Measurements from ENCODE around the gene INPP5A.

Gene INPP5A

DNA sequence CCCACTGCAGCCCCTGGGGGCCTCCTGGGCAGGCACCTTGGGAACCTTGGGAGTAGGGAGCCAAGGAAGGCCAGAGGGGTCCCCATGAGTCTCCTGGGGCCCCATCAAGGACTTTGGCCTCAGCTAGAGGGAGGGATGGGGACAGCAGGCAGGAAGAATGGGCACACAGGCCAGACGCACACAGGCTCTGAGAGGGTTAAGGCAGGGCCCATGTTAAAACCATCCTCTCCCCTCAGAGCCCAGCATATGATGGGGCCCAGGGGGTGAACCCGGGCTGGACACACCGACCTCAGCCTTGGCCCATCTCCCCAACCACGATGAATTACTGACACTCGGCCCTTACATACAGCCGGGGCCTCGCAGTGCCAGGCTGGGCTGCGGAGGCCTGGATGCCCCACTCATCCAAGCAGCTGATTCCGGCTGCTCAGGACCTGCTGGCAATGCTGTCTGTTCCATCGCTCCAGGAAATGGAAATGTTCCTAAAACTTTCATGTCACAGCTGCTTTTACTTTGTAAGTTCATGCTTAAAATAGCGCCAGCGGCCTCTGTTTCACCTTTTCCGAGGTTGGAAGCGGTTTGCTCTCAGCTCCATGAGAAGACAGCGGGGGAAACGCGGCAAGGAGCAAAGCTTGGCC lies 17.3 kb upstream of the INPP5A start:
- H3K4me1 Mint-ChIP-seq: peaks cover 8% of the 10 kb centered on the region
- H3K36me3 Mint-ChIP-seq: no peaks in the 10 kb centered on the region
- no peak for DNase-seq (ENCODE audit: low spot score in 2 of 2)
- ATAC-seq (ENCODE audit: low read depth): no peak
- H3K27ac Mint-ChIP-seq: no peak overlapping the region
- H3K27me3 Mint-ChIP-seq: peaks cover 7% of the 10 kb centered on the region
- H3K4me3 Mint-ChIP-seq: no peak overlapping the region
- no peaks in the 10 kb centered on the region for H3K9me3 Mint-ChIP-seq

- ATAC-seq (ENCODE audit: low read depth) (no peak), DNase-seq (ENCODE audit: low spot score in 2 of 2) (no peak)
- Mint-ChIP-seq H3K36me3 (no peaks in the 10 kb centered on the region), H3K27me3 (peaks cover 7% of the 10 kb centered on the region), H3K4me3 (no peak overlapping the region), H3K27ac (no peak overlapping the region), H3K4me1 (peaks cover 7% of the 10 kb centered on the region), H3K9me3 (no peaks in the 10 kb centered on the region)
Observed at GRCh38 chr10:132521041-132521465, 16.5 kb upstream of the INPP5A start.

DNA sequence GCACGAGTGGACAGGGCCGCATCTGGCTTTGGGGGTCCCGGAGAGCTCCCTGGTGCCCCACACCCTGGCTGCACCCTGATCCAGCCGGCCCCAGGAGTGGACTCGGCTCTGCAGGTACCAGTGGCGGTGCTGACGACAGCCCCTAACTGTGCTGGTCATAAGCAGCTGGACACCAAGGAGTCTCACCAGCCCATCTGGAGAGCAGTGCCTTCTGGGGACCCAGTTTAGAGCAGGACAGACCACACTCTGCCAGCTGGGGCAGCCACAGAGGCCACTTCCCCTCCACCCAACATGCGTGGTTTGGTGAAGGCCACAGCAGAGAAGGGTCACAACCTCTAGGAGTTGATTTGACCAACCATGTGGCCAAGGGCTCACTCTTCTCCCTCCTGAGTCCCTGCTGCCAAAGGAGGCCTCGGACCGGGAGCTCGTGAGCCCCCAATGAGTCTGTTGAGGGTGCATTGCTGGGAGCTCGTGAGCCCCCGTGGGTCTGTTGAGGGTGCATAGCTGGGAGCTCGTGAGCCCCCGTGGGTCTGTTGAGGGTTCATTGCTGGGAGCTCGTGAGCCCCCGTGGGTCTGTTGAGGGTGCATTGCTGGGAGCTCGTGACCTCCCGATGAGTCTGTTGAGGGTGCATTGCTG lies 16.0 kb upstream of the INPP5A start:
- peaks cover 7% of the 10 kb centered on the region for H3K27me3 Mint-ChIP-seq
- H3K4me3 Mint-ChIP-seq: no peak overlapping the region
- H3K36me3 Mint-ChIP-seq: no peaks in the 10 kb centered on the region
- H3K27ac Mint-ChIP-seq: no peak overlapping the region
- ATAC-seq (ENCODE audit: low read depth) (no peak), DNase-seq (ENCODE audit: low spot score in 2 of 2) (no peak)
- H3K4me1 Mint-ChIP-seq: peaks cover 2% of the 10 kb centered on the region
- no peaks in the 10 kb centered on the region for H3K9me3 Mint-ChIP-seq

- H3K36me3 Mint-ChIP-seq: no peaks in the 10 kb centered on the region
- H3K4me3 Mint-ChIP-seq: no peak overlapping the region
- no peak overlapping the region for H3K27ac Mint-ChIP-seq
- DNase-seq (ENCODE audit: low spot score in 2 of 2) (no peak), ATAC-seq (ENCODE audit: low read depth) (no peak)
- H3K27me3 Mint-ChIP-seq: peaks cover 7% of the 10 kb centered on the region
- no peaks in the 10 kb centered on the region for H3K9me3 Mint-ChIP-seq
- no peaks in the 10 kb centered on the region for H3K4me1 Mint-ChIP-seq
Observed at GRCh38 chr10:132522521-132523411, 14.8 kb upstream of the INPP5A start.

- H3K9me3 Mint-ChIP-seq: no peaks in the 10 kb centered on the region
- no peak overlapping the region for H3K4me3 Mint-ChIP-seq
- ATAC-seq (ENCODE audit: low read depth) (no peak), DNase-seq (ENCODE audit: low spot score in 2 of 2) (no peak)
- no peaks in the 10 kb centered on the region for H3K36me3 Mint-ChIP-seq
- no peaks in the 10 kb centered on the region for H3K4me1 Mint-ChIP-seq
- peaks cover 6% of the 10 kb centered on the region for H3K27me3 Mint-ChIP-seq
- no peak overlapping the region for H3K27ac Mint-ChIP-seq
Observed at GRCh38 chr10:132523561-132524442, 13.8 kb upstream of the INPP5A start.

- no peak overlapping the region for H3K4me3 Mint-ChIP-seq
- no peaks in the 10 kb centered on the region for H3K9me3 Mint-ChIP-seq
- peaks cover 5% of the 10 kb centered on the region for H3K27me3 Mint-ChIP-seq
- no peaks in the 10 kb centered on the region for H3K36me3 Mint-ChIP-seq
- ATAC-seq (ENCODE audit: low read depth) (no peak), DNase-seq (ENCODE audit: low spot score in 2 of 2) (no peak)
- H3K4me1 Mint-ChIP-seq: no peaks in the 10 kb centered on the region
- no peak overlapping the region for H3K27ac Mint-ChIP-seq
Observed at GRCh38 chr10:132524443-132525285, 12.9 kb upstream of the INPP5A start.

- peaks cover 5% of the 10 kb centered on the region for H3K27me3 Mint-ChIP-seq
- H3K27ac Mint-ChIP-seq: no peak overlapping the region
- no peaks in the 10 kb centered on the region for H3K4me1 Mint-ChIP-seq
- peaks cover 5% of the 10 kb centered on the region for H3K9me3 Mint-ChIP-seq
- H3K36me3 Mint-ChIP-seq: peaks cover 2% of the 10 kb centered on the region
- H3K4me3 Mint-ChIP-seq: no peak overlapping the region
- ATAC-seq (ENCODE audit: low read depth) (no peak), DNase-seq (ENCODE audit: low spot score in 2 of 2) (no peak)
Observed at GRCh38 chr10:132526676-132527075, 10.9 kb upstream of the INPP5A start.

DNA sequence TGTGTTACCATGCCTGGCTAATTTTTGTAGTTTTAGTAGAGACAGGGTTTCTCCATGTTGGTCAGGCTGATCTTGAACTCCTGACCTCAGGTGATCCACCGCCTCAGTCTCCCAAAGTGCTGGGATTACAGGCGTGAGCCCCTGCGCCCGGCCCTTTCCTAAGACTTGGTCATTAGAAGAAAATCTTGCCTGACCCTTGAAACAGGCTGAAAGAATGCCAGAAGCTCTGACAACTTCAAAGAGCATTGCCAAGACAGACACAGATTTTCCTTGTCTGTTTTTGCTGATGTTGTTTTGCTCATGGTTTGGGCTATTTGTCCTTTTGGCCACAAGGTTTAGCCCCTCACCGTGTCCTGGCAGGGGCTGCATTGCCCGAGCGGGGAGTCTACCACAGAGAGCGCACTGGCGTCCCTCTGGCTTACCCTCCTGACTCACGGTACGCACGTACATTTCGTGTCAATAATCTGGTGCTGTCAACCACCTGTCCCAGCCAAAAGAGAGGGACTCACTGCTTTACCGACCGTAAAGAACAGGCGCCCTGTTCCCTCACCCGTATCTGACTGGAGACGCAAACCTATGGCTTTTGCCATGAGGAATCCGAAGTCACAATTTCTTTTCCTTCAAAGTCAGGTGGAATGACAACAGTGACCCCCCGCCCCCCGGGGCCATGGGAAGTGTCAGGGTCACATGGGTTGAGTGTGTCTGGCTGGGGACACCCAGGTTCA lies 10.1 kb upstream of the INPP5A start:
- Mint-ChIP-seq H3K4me3 (no peak overlapping the region), H3K27me3 (peaks cover 5% of the 10 kb centered on the region), H3K4me1 (no peaks in the 10 kb centered on the region), H3K9me3 (peaks cover 6% of the 10 kb centered on the region), H3K27ac (no peak overlapping the region), H3K36me3 (peaks cover 4% of the 10 kb centered on the region)
- DNase-seq (ENCODE audit: low spot score in 2 of 2): no peak
- no peak for ATAC-seq (ENCODE audit: low read depth)

DNA sequence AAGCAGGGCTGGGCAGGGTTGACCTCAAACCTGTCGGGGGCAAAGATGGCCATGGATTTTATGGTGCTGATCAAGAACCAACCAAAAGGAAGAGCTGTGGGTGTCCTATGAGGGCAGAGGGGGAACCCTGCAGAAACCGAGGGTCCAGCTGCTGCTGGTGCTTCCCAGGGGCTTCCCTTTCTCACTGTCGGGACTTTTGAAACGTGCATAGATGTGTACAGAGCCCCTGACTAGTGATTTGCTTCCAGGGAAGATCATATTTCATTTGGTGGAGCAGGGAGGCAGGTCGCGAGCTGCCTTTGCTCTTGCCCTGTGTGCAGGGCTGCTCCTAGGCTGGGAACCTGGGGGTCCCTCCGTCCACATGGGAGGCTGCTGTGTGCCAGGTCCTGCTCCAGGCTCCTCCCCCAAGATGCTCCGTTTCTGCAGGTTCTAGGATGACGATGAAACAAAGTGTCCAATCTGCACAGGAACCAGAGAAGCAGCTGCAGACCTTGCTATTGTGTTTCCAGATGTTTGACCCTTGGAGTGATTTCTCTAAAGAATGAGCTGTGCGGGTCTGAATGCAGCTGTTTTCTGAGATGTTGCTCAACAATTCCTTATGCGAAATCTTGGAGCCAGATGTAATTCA lies 9.4 kb upstream of the INPP5A start:
- H3K27me3 Mint-ChIP-seq: peaks cover 5% of the 10 kb centered on the region
- H3K36me3 Mint-ChIP-seq: peaks cover 4% of the 10 kb centered on the region
- no peak overlapping the region for H3K27ac Mint-ChIP-seq
- H3K4me1 Mint-ChIP-seq: no peaks in the 10 kb centered on the region
- peaks cover 6% of the 10 kb centered on the region for H3K9me3 Mint-ChIP-seq
- no peak for DNase-seq (ENCODE audit: low spot score in 2 of 2)
- no peak for ATAC-seq (ENCODE audit: low read depth)
- H3K4me3 Mint-ChIP-seq: no peak overlapping the region

GRCh38 chr10:132532179-132532578 lies 5.4 kb upstream of the INPP5A start:
- no peak overlapping the region for H3K4me3 Mint-ChIP-seq
- no peak for ATAC-seq (ENCODE audit: low read depth)
- H3K36me3 Mint-ChIP-seq: peaks cover 4% of the 10 kb centered on the region
- peaks cover 6% of the 10 kb centered on the region for H3K9me3 Mint-ChIP-seq
- H3K4me1 Mint-ChIP-seq: peaks cover 8% of the 10 kb centered on the region
- DNase-seq (ENCODE audit: low spot score in 2 of 2): no peak
- no peak overlapping the region for H3K27ac Mint-ChIP-seq
- H3K27me3 Mint-ChIP-seq: peaks cover 2% of the 10 kb centered on the region

- H3K4me1 Mint-ChIP-seq: peaks cover 8% of the 10 kb centered on the region
- peaks cover 4% of the 10 kb centered on the region for H3K36me3 Mint-ChIP-seq
- peaks cover 2% of the 10 kb centered on the region for H3K27me3 Mint-ChIP-seq
- H3K27ac Mint-ChIP-seq: no peak overlapping the region
- ATAC-seq (ENCODE audit: low read depth): no peak
- no peak for DNase-seq (ENCODE audit: low spot score in 2 of 2)
- H3K4me3 Mint-ChIP-seq: no peak overlapping the region
- peaks cover 6% of the 10 kb centered on the region for H3K9me3 Mint-ChIP-seq
Observed at GRCh38 chr10:132532749-132533560, 4.6 kb upstream of the INPP5A start.
